NK-92 treated with Interleukin-12 subunit alpha and Interleukin-12 subunit beta, amount 100 ng/mL, for 24 hours (cell line): ENCODE measurements around the gene GPR42.
"Not testable (repeated sequence)": the region's sequence is repeated elsewhere in the genome, so short reads cannot be mapped to it uniquely, and the experiment has no call there.

ENCODE experiments used
- DNase-seq: peaks from one replicate; lab custom pipeline; 2025; lab: John Stamatoyannopoulos, UW

Gene GPR42

DNA sequence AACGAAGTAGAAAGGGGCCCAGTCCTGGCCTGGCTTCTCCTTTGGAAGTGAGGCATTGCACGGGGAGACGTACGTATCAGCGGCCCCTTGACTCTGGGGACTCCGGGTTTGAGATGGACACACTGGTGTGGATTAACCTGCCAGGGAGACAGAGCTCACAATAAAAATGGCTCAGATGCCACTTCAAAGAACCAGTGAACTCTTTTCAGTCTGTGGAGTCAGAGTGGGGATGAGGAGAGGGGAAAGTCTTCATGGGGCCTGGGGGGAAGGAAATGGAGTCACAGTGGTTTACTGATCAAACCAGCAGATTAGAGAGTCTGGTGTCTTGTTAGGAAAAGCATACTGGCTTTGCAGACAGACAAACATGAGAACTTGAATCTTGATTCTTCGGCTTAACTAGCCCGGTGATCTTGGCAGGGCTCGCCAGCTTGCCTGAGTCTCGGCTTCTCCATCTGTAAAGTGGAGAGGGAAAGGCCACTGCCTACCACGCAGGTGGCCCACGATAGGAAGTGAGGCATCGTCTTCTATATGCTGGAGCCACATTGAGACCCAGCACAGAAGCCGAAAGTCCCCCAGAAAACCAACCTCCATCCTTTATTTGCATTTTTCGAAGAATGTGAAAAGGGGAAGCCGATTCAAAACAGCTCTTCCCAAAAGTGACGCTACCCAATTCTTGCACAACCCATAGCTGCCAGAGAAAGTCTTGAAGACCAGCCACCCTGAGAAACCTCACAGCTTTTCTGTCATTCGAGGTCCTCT, 23.5 kb upstream of the GPR42 start, which contains the start of gene FFAR1:
FFAR1 (plus strand) TSS at position 732 of the 759 bp plus-strand sequence. CDS start 3,650 bp downstream, outside the sequence.
- DNase-seq: no peak

- no peak for DNase-seq
These were observed 23.0 kb upstream of the GPR42 start for GRCh38 chr19:35347930-35348298.

- DNase-seq: no peak
These were observed 21.8 kb upstream of the GPR42 start for GRCh38 chr19:35348911-35349611.

- no peak for DNase-seq
These were observed 21.0 kb upstream of the GPR42 start for GRCh38 chr19:35349614-35350521.

DNA sequence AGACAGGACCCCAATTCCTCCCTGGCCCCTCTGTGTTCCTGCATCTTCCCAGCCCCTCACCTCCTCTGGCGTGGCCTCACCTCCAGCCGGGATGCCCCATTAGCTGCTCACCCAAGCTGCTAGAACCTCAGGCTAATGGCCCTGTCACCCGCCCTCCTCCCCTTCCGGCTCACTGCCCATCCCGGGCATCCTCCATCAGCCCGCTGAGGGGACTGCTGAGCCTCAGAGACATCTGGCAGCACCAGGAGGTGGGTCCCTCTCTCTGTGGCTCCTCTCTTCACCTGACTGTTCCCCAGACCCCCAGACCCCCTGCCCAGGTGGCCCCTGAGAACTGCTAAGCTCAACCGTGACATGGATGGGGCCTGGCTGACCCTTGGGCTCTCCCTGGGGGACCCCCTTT, 20.3 kb upstream of the GPR42 start:
- no peak for DNase-seq

GRCh38 chr19:35351411-35352176, 19.3 kb upstream of the GPR42 start:
- DNase-seq: no peak

GRCh38 chr19:35352177-35352447, 18.8 kb upstream of the GPR42 start:
- DNase-seq: no peak

DNA sequence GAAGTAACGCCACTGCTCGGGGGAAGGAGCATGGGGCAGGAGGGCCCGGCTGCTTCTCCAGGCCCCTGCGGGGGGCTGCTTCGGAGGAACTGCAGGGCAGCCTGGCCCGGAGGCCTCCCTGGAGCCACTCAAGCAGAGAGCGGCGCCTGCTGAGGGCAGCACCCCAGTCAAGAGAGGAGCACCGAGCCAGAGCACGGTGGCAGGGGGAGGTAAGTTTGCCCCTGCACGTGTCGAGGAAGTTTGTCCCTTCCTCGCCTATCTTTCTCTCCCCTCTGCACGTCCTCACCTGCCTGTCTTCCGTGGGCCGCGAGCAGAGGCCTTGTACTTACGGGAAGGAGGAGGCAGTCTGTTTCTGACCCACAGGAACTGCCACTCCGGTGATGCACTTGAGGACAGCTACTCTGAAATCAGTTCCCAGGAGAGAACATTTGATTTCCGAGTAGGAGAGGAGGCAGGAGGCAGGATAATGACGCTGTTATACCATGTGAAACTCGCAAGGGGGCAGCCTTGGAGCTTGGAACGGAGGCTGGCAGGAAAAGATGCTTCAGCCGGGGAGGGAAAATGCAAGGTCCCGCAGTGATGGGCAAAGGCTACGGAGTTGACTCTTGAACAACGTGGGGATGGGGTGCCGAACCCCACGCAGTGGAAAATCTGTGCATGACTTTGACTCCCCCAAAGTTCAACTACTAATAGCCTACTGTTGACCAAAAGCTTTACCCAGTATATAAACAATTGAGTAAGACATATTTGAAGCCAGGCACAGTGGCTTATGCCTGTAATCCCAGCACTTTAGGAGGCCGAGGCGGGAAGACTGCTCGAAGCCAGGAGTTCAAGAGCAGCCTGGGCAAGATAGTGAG, 18.2 kb upstream of the GPR42 start:
- peak; percentile 48 for DNase-seq

- no peak for DNase-seq
These were observed 17.2 kb upstream of the GPR42 start for GRCh38 chr19:35353635-35354034.

DNA sequence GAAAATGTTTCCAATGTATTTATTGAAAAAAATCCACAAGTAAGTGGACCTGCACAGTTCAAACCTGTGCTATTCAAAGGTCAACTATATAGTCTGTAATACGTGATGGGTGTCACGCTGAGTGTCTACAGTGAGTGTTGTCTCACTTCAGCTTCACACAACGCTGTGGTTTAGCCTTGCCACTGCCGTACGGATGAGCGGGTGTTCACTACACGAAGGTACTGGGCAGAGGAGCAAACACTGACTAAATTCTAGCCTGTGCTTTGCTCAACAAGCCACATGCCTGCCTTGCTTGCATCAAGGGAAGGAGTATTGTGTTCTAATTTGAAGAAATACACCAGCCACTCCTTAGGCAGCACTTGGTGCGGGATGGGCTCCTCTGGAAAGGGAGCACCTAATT, 16.0 kb upstream of the GPR42 start:
- no peak for DNase-seq

DNA sequence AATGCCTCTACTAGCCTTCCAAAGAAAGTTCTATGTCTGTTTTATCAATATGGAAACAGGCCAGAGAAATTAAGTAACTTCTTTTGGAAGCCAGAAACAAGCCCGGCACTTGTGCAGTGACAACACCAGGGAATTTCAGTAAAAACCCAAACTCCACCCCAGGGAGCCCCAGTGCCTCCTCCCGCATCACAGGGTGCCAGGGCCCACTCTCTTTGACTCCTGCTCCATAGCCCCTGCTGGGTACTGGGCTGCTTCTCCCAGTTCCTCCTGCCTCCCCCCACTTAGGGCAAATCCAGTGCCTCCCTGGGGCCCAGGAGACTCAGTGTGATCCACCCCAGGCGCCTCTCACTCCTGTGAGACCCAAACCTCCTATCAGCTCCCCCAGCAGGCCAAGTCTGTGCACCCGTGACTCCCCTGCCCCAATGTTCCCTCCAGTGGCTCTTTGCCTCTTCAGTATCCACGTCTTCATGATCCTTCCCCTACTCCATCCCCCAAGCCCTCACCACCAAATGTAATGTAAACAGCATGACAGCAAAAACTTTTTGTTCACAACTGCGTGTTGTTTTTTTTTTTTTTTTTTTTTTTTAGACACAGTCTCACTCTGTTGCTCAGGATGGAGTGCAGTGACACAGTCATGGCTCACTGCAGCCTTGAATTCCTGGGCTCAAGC, 14.9 kb upstream of the GPR42 start:
- DNase-seq: no peak

- no peak for DNase-seq
These were observed 12.8 kb upstream of the GPR42 start, which contains the start of gene FFAR3 for GRCh38 chr19:35357867-35358573. Gene FFAR3 (plus strand): TSS chr19:35358460. CDS start chr19:35358891, 431 bp downstream.

- not testable (repeated sequence) for DNase-seq
These were observed 12.0 kb upstream of the GPR42 start for GRCh38 chr19:35358834-35359233.

DNA sequence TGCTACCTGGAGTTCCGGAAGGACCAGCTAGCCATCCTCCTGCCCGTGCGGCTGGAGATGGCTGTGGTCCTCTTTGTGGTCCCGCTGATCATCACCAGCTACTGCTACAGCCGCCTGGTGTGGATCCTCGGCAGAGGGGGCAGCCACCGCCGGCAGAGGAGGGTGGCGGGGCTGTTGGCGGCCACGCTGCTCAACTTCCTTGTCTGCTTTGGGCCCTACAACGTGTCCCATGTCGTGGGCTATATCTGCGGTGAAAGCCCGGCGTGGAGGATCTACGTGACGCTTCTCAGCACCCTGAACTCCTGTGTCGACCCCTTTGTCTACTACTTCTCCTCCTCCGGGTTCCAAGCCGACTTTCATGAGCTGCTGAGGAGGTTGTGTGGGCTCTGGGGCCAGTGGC, 11.5 kb upstream of the GPR42 start:
- not testable (repeated sequence) for DNase-seq

DNA sequence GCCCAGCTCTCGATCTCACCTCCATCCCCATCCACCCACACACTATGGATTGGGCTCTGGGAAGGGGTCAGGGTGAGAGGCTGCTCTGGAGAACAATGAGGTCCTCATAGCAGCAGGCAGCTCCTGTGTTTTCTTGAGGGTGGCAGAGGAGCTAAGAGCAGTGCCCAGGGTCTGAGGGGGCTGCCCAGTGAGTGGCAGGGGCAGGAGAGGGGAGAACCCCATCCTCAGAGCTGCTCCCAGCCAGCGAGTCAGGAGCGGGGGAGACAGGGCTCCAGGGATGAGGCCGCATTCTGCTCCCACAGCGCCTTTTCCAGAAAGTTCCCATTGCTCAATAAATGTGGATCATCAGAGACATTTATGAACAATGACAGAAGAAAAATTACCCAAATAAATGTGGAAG, 10.8 kb upstream of the GPR42 start:
- DNase-seq: not testable (repeated sequence)

DNA sequence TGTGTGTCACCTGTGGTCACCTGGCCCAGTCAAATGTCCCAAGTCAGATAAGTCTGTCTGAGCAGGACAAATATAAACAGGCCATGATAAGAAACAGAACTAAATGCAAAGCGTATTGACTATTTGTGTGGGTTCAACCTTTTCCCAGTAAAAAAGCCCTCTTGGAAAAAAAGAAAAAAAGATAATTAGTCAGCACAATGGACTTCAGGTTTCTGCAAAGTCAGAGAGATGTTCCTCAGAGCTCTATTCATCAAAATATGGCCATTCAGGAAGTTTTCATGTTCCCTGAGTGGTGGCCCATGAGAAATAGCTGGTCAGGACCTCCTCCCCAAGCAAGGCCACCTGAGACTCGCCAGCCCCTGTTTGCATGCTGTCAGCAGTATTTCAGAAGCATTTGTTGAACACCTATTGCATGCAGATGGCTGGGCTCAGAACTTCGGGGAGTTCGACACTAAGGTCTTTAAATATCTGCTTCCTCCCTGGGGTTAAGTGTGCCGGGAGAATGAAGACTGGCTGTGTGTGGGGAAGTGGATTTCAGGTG, 9.9 kb upstream of the GPR42 start:
- no peak for DNase-seq

- DNase-seq: no peak
These were observed 8.4 kb upstream of the GPR42 start for GRCh38 chr19:35362261-35363000.

DNA sequence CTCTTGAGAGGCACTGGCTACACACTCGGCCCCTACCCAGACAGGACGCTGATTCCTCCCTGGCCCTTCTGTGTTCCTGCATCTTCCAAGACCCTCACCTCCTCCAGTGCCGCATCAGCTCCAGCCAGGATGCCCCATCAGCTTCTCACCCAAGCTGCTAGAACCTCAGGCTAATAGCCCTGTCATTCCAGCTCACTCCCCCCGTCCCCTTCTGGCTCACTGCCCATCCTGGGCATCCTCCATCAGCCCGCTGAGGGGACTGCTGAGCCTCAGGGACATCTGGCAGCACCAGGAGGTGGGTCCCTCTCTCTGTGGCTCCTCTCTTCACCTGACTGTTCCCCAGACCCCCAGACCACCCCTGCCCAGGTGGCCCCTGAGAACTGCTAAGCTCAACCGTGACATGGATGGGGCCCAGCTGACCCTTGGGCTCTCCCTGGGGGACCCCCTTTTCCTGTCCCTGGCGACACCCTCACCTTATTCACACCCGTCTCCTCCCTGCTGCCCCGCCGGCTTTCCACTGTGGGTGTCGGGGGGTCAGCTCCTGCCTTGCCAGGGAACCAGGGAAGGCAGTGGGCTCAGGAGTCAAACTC, 7.8 kb upstream of the GPR42 start:
- no peak for DNase-seq
